HG03045 (cell line): ENCODE measurements around the gene SRC.

Experiments
- ATAC-seq: cut with Tn5 transposase; IDR thresholded peaks from one replicate; pipeline ENCODE4 v1.9.1; 2021; ENCODE audit warnings: mild to moderate bottlenecking, moderate library complexity; ENCODE audit not compliant: unreplicated experiment

The SRC gene

GRCh38 chr20:37314617-37315016 is 31.3 kb upstream of the SRC start:
- ATAC-seq: no peak

GRCh38 chr20:37315021-37315451 is 30.9 kb upstream of the SRC start:
- no peak for ATAC-seq

- ATAC-seq: no peak
These were observed 30.4 kb upstream of the SRC start for GRCh38 chr20:37315452-37316110.

- ATAC-seq: no peak
These were observed 29.7 kb upstream of the SRC start for GRCh38 chr20:37316116-37316774.

- no peak for ATAC-seq
These were observed 29.2 kb upstream of the SRC start for GRCh38 chr20:37316775-37317170.

GRCh38 chr20:37317316-37317715 is 28.6 kb upstream of the SRC start:
- ATAC-seq: no peak

- no peak for ATAC-seq
These were observed 27.8 kb upstream of the SRC start for GRCh38 chr20:37317994-37318640.

- ATAC-seq: no peak
These were observed 26.7 kb upstream of the SRC start for GRCh38 chr20:37319151-37319671.

- no peak for ATAC-seq
These were observed 22.0 kb upstream of the SRC start for GRCh38 chr20:37323985-37324384.

GRCh38 chr20:37325206-37325605 is 20.7 kb upstream of the SRC start:
- ATAC-seq: no peak

- no peak for ATAC-seq
These were observed 19.3 kb upstream of the SRC start for GRCh38 chr20:37326666-37327065.

- no peak for ATAC-seq
These were observed 18.2 kb upstream of the SRC start for GRCh38 chr20:37327748-37328147.

- no peak for ATAC-seq
These were observed 17.6 kb upstream of the SRC start for GRCh38 chr20:37328149-37328945.

GRCh38 chr20:37329481-37330165 is 16.3 kb upstream of the SRC start:
- no peak for ATAC-seq

- ATAC-seq: no peak
These were observed 15.6 kb upstream of the SRC start for GRCh38 chr20:37330316-37330715.

- no peak for ATAC-seq
These were observed 14.7 kb upstream of the SRC start for GRCh38 chr20:37331060-37331857.

GRCh38 chr20:37333130-37333847 is 12.7 kb upstream of the SRC start:
- no peak for ATAC-seq

GRCh38 chr20:37333848-37334318 is 12.1 kb upstream of the SRC start:
- no peak for ATAC-seq

GRCh38 chr20:37334450-37334849 is 11.5 kb upstream of the SRC start:
- no peak for ATAC-seq
